Spleen (tissue), 11 donors: ENCODE measurements around the gene HOXA2. TPM values are rescaled to one million over a fixed set of nuclear protein-coding genes. Genes with fewer than 3 reads are reported as not detected.

Source experiments
- DNase-seq: peaks from one replicate; pipeline ENCODE4 v3.0.0-alpha.2; 2020
- H3K27ac ChIP-seq, 8 donors: fragments of 200-600 bp; sonication (generic) in 7 of 8; 1 replicate in 4 of 8; 2 replicates in 4 of 8; pipeline versions ENCODE4 v1.5.0 to v1.8.0; 2016 to 2021; ENCODE audit warnings: inconsistent platforms in 4 of 8, mild to moderate bottlenecking in 4 of 8, moderate library complexity in 1 of 8
- H3K27me3 ChIP-seq, 7 donors: fragments of 200-600 bp; sonication (generic) in 6 of 7; replicated peaks in 1 of 7; 1 replicate in 4 of 7; 2 replicates in 3 of 7; pipeline versions ENCODE4 v1.5.0 to v1.8.0; 2016 to 2021; ENCODE audit warnings: inconsistent platforms in 3 of 7, mild to moderate bottlenecking in 1 of 7
- H3K36me3 ChIP-seq, 6 donors: fragments of 200-600 bp; sonication (generic) in 5 of 6; 1 replicate in 4 of 6; 2 replicates in 2 of 6; pipeline versions ENCODE4 v1.5.0 to v1.8.0; 2016 to 2021; ENCODE audit warnings: inconsistent platforms in 2 of 6
- H3K4me1 ChIP-seq, 6 donors: fragments of 200-600 bp; sonication (generic) in 5 of 6; 1 replicate in 3 of 6; 2 replicates in 3 of 6; pipeline versions ENCODE4 v1.5.0 to v1.8.0; 2016 to 2021; ENCODE audit warnings: inconsistent platforms in 3 of 6
- H3K4me3 ChIP-seq, 8 donors: fragments of 200-600 bp; sonication (generic) in 7 of 8; 1 replicate in 4 of 8; 2 replicates in 4 of 8; pipeline versions ENCODE4 v1.5.0 to v1.8.0; 2016 to 2021; ENCODE audit warnings: inconsistent platforms in 4 of 8, mild to moderate bottlenecking in 4 of 8, moderate library complexity in 2 of 8
- H3K9me3 ChIP-seq, 8 donors: fragments of 200-600 bp; sonication (generic) in 7 of 8; 1 replicate in 4 of 8; 2 replicates in 4 of 8; pipeline versions ENCODE4 v1.5.0 to v1.8.0; 2016 to 2021; ENCODE audit warnings: inconsistent platforms in 4 of 8
- POLR2A ChIP-seq, 3 donors: fragments of 450-650 bp; IDR thresholded peaks; one replicate each; pipeline ENCODE4 v1.5.1; 2017; ENCODE audit warnings: antibody characterized with exemption in 3 of 3, mild to moderate bottlenecking in 1 of 3
- POLR2AphosphoS5 ChIP-seq, 3 donors: sonication (generic); formaldehyde crosslinking; IDR thresholded peaks; one replicate each; pipeline ENCODE4 v1.5.1; 2017; ENCODE audit warnings: antibody characterized with exemption in 3 of 3
- WGBS, 5 donors: extraction: QIAGEN DNeasy Blood & Tissue Kit in 3 of 5; methylation state at CpG; one replicate each; pipeline versions ENCODE4 v1.1.5 to v1.1.7; 2013 to 2018; 5-methylcytosine and 5-hydroxymethylcytosine counted together
- intact Hi-C: fragments of 100-400 bp; cut with DNase I; formaldehyde crosslinking; loops from one replicate; pipeline ENCODE4 v1.15.0; 2023; ENCODE audit warnings: low total_unique reads
- polyA plus RNA-seq, 3 donors: library from polyadenylated mRNA; stranded (reverse); fragments of 200-250 nt; gene quantifications; one replicate each; pipeline ENCODE4 v1.2.1, GENCODE V29; 2013
- total RNA-seq, 7 donors: library from RNA; depleted of rRNA in 3 of 7; stranded (reverse); fragments of >200 nt in 3 of 7; fragmentation: NEBNext Ultra II Directional in 4 of 7; extraction: Animal tissue kit (Norgen Biotek cat#: 25700) in 4 of 7; gene quantifications; one replicate each; pipeline versions ENCODE4 v1.1.0 to v1.2.1, GENCODE V29; 2016 to 2021
- TF ChIP-seq, protein P1 (sequence below), 11 experiments: fragments of 200-600 bp in 7 of 11; fragments of 450-650 bp in 4 of 11; sonication (generic) in 4 of 11; IDR thresholded peaks in 8 of 11; conservative IDR thresholded peaks in 3 of 11; 1 replicate in 7 of 11; 2 replicates in 4 of 11; pipeline versions ENCODE4 v1.4.0 to v1.8.0; 2016 to 2021; ENCODE audit warnings: antibody characterized with exemption in 11 of 11, inconsistent platforms in 4 of 11, mild to moderate bottlenecking in 1 of 11
- donor health status: healthy with polysubstance abuse.
- donor health status: DM: no; HTN: no; CAD: no; lungs with moderate emphysema.
- donor health status: DM: no; HTN: no; CAD: no.
- donor health status: Bipolar disorder and iron deficiency.
- donor health status: healthy.
- donor health status: DM: no; HTN: no; CAD: no.
- donor health status: DM: yes; HTN: yes; CAD: no.

HOXA2 gene
- total and polyA plus RNA-seq, 10 donors, result 0.41 to 2.8 (median 0.90) TPM

DNA sequence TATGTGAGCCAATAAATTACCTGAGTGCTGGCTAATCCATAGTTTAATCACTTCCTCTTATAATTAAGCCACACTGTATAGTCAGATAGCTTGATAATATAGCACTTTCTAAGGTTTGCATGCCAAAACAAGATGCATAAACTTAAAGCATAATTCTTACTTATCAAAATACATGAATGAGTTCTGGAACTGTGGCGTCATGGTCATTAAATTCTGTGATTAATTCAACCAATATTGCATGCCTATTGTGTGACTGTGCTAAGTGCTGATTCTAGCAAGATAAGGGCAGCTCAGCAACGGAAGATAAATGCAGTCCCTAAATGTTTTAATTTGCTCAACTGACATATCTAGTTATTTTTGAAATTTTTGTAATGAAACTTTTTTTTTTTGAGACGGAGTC lies 36.3 kb downstream of the HOXA2 start:
- intact Hi-C loops, result no loop called here
- H3K36me3 ChIP-seq, result no peaks in the 10 kb centered on the region
- no peaks in the 10 kb centered on the region for H3K27me3 ChIP-seq
- H3K27ac ChIP-seq, result no peak overlapping the region
- H3K4me3 ChIP-seq, result no peak overlapping the region
- WGBS, 5 donors, result 86 to 92% (median 89%) methylated on average over 3 of the region's 3 CpGs
- TF ChIP-seq POLR2AphosphoS5 (IDR thresholded peaks at IDR 0.05) (no peak), POLR2A (IDR thresholded peaks at IDR 0.05) (no peak)
- TF ChIP-seq, protein P1, sequence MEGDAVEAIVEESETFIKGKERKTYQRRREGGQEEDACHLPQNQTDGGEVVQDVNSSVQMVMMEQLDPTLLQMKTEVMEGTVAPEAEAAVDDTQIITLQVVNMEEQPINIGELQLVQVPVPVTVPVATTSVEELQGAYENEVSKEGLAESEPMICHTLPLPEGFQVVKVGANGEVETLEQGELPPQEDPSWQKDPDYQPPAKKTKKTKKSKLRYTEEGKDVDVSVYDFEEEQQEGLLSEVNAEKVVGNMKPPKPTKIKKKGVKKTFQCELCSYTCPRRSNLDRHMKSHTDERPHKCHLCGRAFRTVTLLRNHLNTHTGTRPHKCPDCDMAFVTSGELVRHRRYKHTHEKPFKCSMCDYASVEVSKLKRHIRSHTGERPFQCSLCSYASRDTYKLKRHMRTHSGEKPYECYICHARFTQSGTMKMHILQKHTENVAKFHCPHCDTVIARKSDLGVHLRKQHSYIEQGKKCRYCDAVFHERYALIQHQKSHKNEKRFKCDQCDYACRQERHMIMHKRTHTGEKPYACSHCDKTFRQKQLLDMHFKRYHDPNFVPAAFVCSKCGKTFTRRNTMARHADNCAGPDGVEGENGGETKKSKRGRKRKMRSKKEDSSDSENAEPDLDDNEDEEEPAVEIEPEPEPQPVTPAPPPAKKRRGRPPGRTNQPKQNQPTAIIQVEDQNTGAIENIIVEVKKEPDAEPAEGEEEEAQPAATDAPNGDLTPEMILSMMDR (IDR thresholded peaks at IDR 0.05 in 8 of 11, conservative IDR thresholded peaks at IDR 0.05 in 3 of 11), result no peak
- no peak for DNase-seq
- H3K4me1 ChIP-seq, result no peaks in the 10 kb centered on the region
- no peaks in the 10 kb centered on the region for H3K9me3 ChIP-seq

DNA sequence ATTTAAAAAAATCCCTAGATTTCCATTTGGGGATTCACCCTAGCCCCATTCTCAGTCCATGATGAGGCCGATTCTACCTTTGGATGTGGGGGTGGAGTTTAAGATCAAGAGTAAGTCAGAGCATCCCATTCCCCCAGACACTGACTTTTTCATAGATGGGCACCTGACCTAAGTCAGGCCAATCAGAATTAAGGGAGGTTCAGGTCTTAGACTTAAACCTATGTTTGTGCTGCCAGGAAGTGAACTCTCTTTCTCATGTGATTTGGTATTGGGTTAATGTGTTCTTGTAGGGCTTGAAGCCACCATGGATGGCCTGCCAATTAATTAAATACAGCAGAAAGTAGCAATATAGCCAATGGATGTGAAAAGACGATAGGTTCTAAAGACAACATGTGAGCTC lies 36.8 kb downstream of the HOXA2 start:
- intact Hi-C loops, result no loop called here
- WGBS, 5 donors, result 86 to 99% (median 96%) methylated on average over 2 of the region's 2 CpGs

DNA sequence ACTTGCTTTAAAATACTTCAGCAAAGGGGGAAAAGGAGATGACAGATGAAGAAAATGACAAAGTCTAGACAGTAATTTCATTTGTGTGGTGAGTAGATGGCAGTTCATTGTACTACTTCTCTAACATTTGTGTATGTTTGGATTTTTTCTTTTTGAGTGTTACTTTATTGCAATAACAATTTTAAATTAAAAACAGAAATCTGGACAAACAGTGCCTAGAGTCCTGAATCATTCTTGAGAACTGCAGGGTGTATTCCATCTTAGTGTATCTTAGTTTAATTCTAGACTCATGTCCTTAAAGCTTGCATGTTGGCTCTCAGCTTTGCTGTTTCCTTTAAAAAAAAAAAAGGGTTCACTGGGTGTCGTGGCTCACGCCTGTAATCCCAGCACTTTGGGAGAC lies 37.8 kb downstream of the HOXA2 start:
- Histone ChIP-seq H3K4me1 (no peaks in the 10 kb centered on the region), H3K9me3 (no peaks in the 10 kb centered on the region), H3K36me3 (no peaks in the 10 kb centered on the region), H3K27me3 (no peaks in the 10 kb centered on the region), H3K27ac (no peak overlapping the region), H3K4me3 (no peak overlapping the region)
- intact Hi-C loops, result no loop called here
- TF ChIP-seq POLR2A (IDR thresholded peaks at IDR 0.05), result no peak
- TF ChIP-seq, protein P1 (IDR thresholded peaks at IDR 0.05 in 8 of 11, conservative IDR thresholded peaks at IDR 0.05 in 3 of 11), result no peak
- TF ChIP-seq POLR2AphosphoS5 (IDR thresholded peaks at IDR 0.05), result no peak
- WGBS, 5 donors, result 90 to 94% (median 93%) methylated on average over 2 of the region's 2 CpGs
- DNase-seq, result no peak

More for the DNA sequence above, 36.8 kb downstream of the HOXA2 start:
- no peak for DNase-seq
- Histone ChIP-seq H3K27me3 (no peaks in the 10 kb centered on the region), H3K27ac (no peak overlapping the region), H3K36me3 (no peaks in the 10 kb centered on the region), H3K4me3 (no peak overlapping the region), H3K9me3 (no peaks in the 10 kb centered on the region), H3K4me1 (no peaks in the 10 kb centered on the region)
- no peak for TF ChIP-seq POLR2A (IDR thresholded peaks at IDR 0.05)
- no peak for TF ChIP-seq POLR2AphosphoS5 (IDR thresholded peaks at IDR 0.05)
- TF ChIP-seq, protein P1 (IDR thresholded peaks at IDR 0.05 in 8 of 11, conservative IDR thresholded peaks at IDR 0.05 in 3 of 11), result no peak

DNA sequence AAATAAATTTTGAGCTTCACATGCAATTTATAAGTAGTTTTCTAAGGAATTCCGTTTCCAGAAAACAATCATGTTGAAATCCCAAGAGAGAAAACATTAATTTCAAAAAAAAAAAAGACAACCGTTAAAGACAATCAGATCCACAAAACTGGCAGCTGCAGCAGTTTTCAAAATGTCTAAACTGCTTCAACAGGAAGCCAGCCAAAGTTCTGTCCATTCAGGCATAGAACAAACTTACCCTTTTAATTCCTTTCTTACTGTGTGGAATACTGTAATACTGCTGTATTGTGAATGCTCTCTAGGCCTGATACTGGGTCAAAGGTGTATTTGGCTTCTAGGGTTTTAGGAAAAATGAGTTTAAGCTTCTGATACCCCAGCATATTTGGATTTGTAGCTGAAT lies 38.3 kb downstream of the HOXA2 start:
- Histone ChIP-seq H3K9me3 (no peaks in the 10 kb centered on the region), H3K36me3 (no peaks in the 10 kb centered on the region), H3K27me3 (no peaks in the 10 kb centered on the region), H3K4me3 (no peak overlapping the region), H3K4me1 (no peaks in the 10 kb centered on the region), H3K27ac (no peak overlapping the region)
- intact Hi-C loops, result no loop called here
- TF ChIP-seq POLR2A (IDR thresholded peaks at IDR 0.05) (no peak), POLR2AphosphoS5 (IDR thresholded peaks at IDR 0.05) (no peak)
- TF ChIP-seq, protein P1 (IDR thresholded peaks at IDR 0.05 in 8 of 11, conservative IDR thresholded peaks at IDR 0.05 in 3 of 11), result no peak
- WGBS, 5 donors, result 36 to 55% (median 41%) methylated on average over 2 of the region's 2 CpGs
- no peak for DNase-seq
